ENCODE results near the gene PELO. TPM values are rescaled to one million over a fixed set of nuclear protein-coding genes. Genes with fewer than 3 reads are reported as not detected.
A peak's percentile ranks its signal among the peaks of the same experiment; 100 is the strongest.
"Not testable (repeated sequence)": the region's sequence is repeated elsewhere in the genome, so short reads cannot be mapped to it uniquely, and the experiment has no call there.

PELO gene, protein sequence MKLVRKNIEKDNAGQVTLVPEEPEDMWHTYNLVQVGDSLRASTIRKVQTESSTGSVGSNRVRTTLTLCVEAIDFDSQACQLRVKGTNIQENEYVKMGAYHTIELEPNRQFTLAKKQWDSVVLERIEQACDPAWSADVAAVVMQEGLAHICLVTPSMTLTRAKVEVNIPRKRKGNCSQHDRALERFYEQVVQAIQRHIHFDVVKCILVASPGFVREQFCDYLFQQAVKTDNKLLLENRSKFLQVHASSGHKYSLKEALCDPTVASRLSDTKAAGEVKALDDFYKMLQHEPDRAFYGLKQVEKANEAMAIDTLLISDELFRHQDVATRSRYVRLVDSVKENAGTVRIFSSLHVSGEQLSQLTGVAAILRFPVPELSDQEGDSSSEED
- total RNA-seq (10 to 100 TPM; 29.3 to 30.4 TPM), polyA plus RNA-seq (ENCODE audit: insufficient read length in 2 of 2) (10 to 100 TPM; 17.7 to 18.2 TPM)
- long read RNA-seq, donor 1, partial matches to known transcripts, result 22 of 23 reads
- long read RNA-seq, donor 1, other reads (novel, unspliced or antisense), result 0 of 23 reads
- long read RNA-seq, donor 2, partial matches to known transcripts, result 5 of 5 reads
- long read RNA-seq, donor 2, other reads (novel, unspliced or antisense), result 0 of 5 reads
- long read RNA-seq, donor 3, partial matches to known transcripts, result 7 of 8 reads
- long read RNA-seq, donor 3, other reads (novel, unspliced or antisense), result 0 of 8 reads
- long read RNA-seq, donor 4, partial matches to known transcripts, result 14 of 17 reads
- long read RNA-seq, donor 4, other reads (novel, unspliced or antisense), result 0 of 17 reads

- Histone ChIP-seq H3K4me1 (ENCODE audit: control insufficient read depth, insufficient read depth, low read length) (peaks cover 4% of the 10 kb centered on the region), H3K27me3 (ENCODE audit: control insufficient read depth, insufficient read depth, low read length) (peaks cover 13% of the 10 kb centered on the region), H3K27ac (ENCODE audit: low read depth, low read length) (peak within 1 kb of the TSS; percentile 77), H3K4me3 (ENCODE audit: low read depth, low read length) (peak within 1 kb of the TSS; percentile 45), H3K9me3 (ENCODE audit: control insufficient read depth, insufficient read depth, low read length) (no peaks in the 10 kb centered on the region), H3K36me3 (ENCODE audit: control insufficient read depth, insufficient read depth, low read length) (no peaks in the 10 kb centered on the region)
- WGBS (ENCODE audit: insufficient coverage), result 0% methylated on average over 53 of the region's 61 CpGs
- peak in 5 of 6 donors; percentile 15 to 82 (median 54) for DNase-seq (ENCODE audit: low read depth in 4 of 6, low spot score in 6 of 6)
Measured at GRCh38 chr5:52787600-52788504, at the start of gene PELO, which contains the start of gene ITGA1. Gene PELO, plus strand, starts transcription at chr5:52787916. Its CDS starts 12,479 bp downstream, at chr5:52800395. Gene ITGA1, plus strand, starts transcription at chr5:52787916. Its CDS starts 438 bp downstream, at chr5:52788354.

DNA sequence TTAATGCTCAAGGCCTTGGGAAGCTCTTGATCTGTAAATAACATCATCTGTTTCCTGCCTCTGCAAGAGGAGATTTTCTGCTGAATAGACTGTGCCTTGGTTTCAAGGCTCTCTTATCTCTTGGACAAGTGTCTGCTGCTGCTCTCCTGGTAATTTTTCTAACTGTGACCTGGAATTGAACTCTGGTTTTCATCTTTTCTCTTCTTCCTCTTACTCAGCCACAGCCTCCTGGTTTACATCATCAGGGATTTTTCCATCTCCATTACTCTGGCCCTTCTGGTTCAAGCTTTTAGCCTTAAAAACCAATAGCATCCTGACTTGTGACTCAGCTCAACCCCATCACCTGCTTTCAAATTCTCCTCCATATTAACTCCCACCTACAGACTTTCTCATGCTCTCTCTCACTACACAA lies 49.6 kb upstream of the PELO start:
- no peak for DNase-seq (ENCODE audit: low read depth in 4 of 6, low spot score in 6 of 6)
- H3K27ac ChIP-seq (ENCODE audit: low read depth, low read length), result no peak overlapping the region

DNA sequence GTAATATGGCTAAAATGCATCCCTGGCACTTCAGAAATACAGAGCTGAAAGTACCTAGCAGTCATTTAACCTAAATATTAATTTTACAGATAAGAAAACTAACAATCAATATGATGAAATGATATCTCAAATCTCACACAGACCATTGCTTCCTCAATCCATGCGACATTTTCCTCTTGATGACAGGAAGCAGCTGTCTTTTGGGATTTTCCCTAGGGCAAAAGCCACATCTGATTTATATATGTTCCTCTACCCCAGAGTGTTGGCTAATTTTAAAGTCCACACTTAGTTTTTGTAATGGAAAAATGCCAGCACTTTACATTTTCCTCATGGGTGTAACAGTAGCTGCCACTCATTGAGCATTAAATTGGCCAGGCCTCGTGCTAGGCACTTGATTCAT lies 47.7 kb upstream of the PELO start:
- Histone ChIP-seq H3K27me3 (ENCODE audit: control insufficient read depth, insufficient read depth, low read length) (no peaks in the 10 kb centered on the region), H3K27ac (ENCODE audit: low read depth, low read length) (no peak overlapping the region), H3K9me3 (ENCODE audit: control insufficient read depth, insufficient read depth, low read length) (no peaks in the 10 kb centered on the region), H3K36me3 (ENCODE audit: control insufficient read depth, insufficient read depth, low read length) (no peaks in the 10 kb centered on the region), H3K4me1 (ENCODE audit: control insufficient read depth, insufficient read depth, low read length) (no peaks in the 10 kb centered on the region), H3K4me3 (ENCODE audit: low read depth, low read length) (no peak overlapping the region)
- no peak for DNase-seq (ENCODE audit: low read depth in 4 of 6, low spot score in 6 of 6)
- no CpG with 5 or more reads among the region's 2 CpGs for WGBS (ENCODE audit: insufficient coverage)

More for the DNA sequence above, 49.6 kb upstream of the PELO start:
- Histone ChIP-seq H3K27me3 (ENCODE audit: control insufficient read depth, insufficient read depth, low read length) (no peaks in the 10 kb centered on the region), H3K9me3 (ENCODE audit: control insufficient read depth, insufficient read depth, low read length) (no peaks in the 10 kb centered on the region), H3K36me3 (ENCODE audit: control insufficient read depth, insufficient read depth, low read length) (no peaks in the 10 kb centered on the region), H3K4me1 (ENCODE audit: control insufficient read depth, insufficient read depth, low read length) (no peaks in the 10 kb centered on the region), H3K4me3 (ENCODE audit: low read depth, low read length) (no peak overlapping the region)

- H3K36me3 ChIP-seq (ENCODE audit: control insufficient read depth, insufficient read depth, low read length), result no peaks in the 10 kb centered on the region
- H3K4me1 ChIP-seq (ENCODE audit: control insufficient read depth, insufficient read depth, low read length), result no peaks in the 10 kb centered on the region
- H3K27me3 ChIP-seq (ENCODE audit: control insufficient read depth, insufficient read depth, low read length), result no peaks in the 10 kb centered on the region
- no peak for DNase-seq (ENCODE audit: low read depth in 4 of 6, low spot score in 6 of 6)
- no peak overlapping the region for H3K27ac ChIP-seq (ENCODE audit: low read depth, low read length)
- H3K9me3 ChIP-seq (ENCODE audit: control insufficient read depth, insufficient read depth, low read length), result no peaks in the 10 kb centered on the region
- WGBS (ENCODE audit: insufficient coverage), result 92% methylated on average over 1 of the region's 2 CpGs
- no peak overlapping the region for H3K4me3 ChIP-seq (ENCODE audit: low read depth, low read length)
Measured at GRCh38 chr5:52743012-52743411, 44.7 kb upstream of the PELO start.

- Histone ChIP-seq H3K36me3 (ENCODE audit: control insufficient read depth, insufficient read depth, low read length) (no peaks in the 10 kb centered on the region), H3K27ac (ENCODE audit: low read depth, low read length) (no peak overlapping the region), H3K4me3 (ENCODE audit: low read depth, low read length) (no peak overlapping the region), H3K4me1 (ENCODE audit: control insufficient read depth, insufficient read depth, low read length) (no peaks in the 10 kb centered on the region), H3K27me3 (ENCODE audit: control insufficient read depth, insufficient read depth, low read length) (no peaks in the 10 kb centered on the region), H3K9me3 (ENCODE audit: control insufficient read depth, insufficient read depth, low read length) (no peaks in the 10 kb centered on the region)
- WGBS (ENCODE audit: insufficient coverage), result no CpG with 5 or more reads among the region's 3 CpGs
- DNase-seq (ENCODE audit: low read depth in 4 of 6, low spot score in 6 of 6), result no peak
Measured at GRCh38 chr5:52743529-52743928, 44.2 kb upstream of the PELO start.

DNA sequence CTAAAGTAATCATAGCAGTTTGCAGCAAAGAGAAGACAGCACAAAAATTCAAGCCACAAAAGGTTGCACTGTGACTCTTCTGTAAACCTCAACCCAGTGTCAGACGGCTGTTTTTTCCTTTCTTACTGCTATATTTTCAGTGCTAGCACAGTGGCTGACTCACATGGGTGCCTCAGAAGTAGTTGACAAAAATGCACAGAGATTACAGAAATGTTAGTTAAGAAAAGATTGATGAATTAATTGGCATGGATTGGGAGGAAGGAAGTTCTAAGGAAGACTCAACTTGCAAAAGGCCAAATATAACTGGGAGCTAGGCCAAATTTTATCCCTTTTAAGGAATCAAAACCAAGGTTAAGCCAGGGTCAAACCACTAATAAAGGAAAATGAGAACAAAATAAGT lies 43.7 kb upstream of the PELO start:
- no peak for DNase-seq (ENCODE audit: low read depth in 4 of 6, low spot score in 6 of 6)
- Histone ChIP-seq H3K4me1 (ENCODE audit: control insufficient read depth, insufficient read depth, low read length) (no peaks in the 10 kb centered on the region), H3K27ac (ENCODE audit: low read depth, low read length) (no peak overlapping the region), H3K9me3 (ENCODE audit: control insufficient read depth, insufficient read depth, low read length) (no peaks in the 10 kb centered on the region), H3K4me3 (ENCODE audit: low read depth, low read length) (no peak overlapping the region), H3K36me3 (ENCODE audit: control insufficient read depth, insufficient read depth, low read length) (no peaks in the 10 kb centered on the region), H3K27me3 (ENCODE audit: control insufficient read depth, insufficient read depth, low read length) (no peaks in the 10 kb centered on the region)
- WGBS (ENCODE audit: insufficient coverage), result no CpG with 5 or more reads among the region's 1 CpG

DNA sequence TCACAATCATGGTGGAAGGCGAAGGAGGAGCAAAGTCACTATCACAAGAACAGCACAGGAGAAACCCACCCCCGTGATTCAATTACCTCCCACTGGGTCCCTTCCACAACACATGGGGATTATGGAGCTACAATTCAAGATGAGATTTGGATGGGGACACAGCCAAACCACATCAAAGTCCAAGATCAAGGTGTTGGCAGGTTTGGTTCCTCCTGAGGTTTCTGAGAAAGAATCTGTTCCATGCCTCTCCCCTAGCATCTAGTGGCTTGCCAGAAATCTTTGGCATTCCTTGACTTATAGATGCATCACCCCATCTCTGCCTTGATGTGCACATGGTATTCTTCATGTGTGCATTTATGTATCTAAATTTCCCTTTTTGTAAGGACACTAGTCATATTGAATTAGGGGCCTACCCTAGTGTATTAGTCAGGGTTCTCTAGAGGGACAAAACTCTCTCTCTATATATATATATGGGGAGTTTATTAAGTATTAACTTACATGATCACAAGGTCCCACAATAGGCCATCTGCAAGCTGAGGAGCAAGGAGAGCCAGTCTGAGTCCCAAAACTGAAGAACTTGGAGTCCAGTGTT lies 42.8 kb upstream of the PELO start:
- H3K36me3 ChIP-seq (ENCODE audit: control insufficient read depth, insufficient read depth, low read length); H3K27ac ChIP-seq (ENCODE audit: low read depth, low read length); H3K9me3 ChIP-seq (ENCODE audit: control insufficient read depth, insufficient read depth, low read length); H3K4me3 ChIP-seq (ENCODE audit: low read depth, low read length); DNase-seq (ENCODE audit: low read depth in 4 of 6, low spot score in 6 of 6); H3K27me3 ChIP-seq (ENCODE audit: control insufficient read depth, insufficient read depth, low read length); H3K4me1 ChIP-seq (ENCODE audit: control insufficient read depth, insufficient read depth, low read length): not testable (repeated sequence)
- no CpG with 5 or more reads among the region's 2 CpGs for WGBS (ENCODE audit: insufficient coverage)

DNA sequence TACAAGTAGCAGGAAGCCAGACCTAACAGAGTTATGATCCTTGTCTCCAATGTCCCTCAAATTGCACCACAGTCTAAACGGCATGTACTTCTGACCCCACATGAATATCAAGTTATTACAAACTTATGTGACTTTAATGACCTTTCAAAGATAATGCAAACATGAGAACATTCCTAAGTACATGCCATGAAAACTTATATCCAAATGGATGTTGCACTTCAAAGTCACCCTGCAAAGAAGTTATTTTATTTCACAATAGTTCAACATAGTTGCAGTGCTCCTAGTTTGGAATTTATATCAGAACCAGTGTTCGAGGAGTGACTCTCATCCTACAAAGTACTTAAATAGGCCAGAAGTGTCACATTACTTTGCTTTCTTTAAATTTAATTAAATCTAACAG lies 41.2 kb upstream of the PELO start:
- WGBS (ENCODE audit: insufficient coverage), result 86% methylated on average over 1 of the region's 2 CpGs
- Histone ChIP-seq H3K27ac (ENCODE audit: low read depth, low read length) (no peak overlapping the region), H3K4me1 (ENCODE audit: control insufficient read depth, insufficient read depth, low read length) (no peaks in the 10 kb centered on the region), H3K4me3 (ENCODE audit: low read depth, low read length) (no peak overlapping the region), H3K9me3 (ENCODE audit: control insufficient read depth, insufficient read depth, low read length) (no peaks in the 10 kb centered on the region), H3K27me3 (ENCODE audit: control insufficient read depth, insufficient read depth, low read length) (no peaks in the 10 kb centered on the region), H3K36me3 (ENCODE audit: control insufficient read depth, insufficient read depth, low read length) (no peaks in the 10 kb centered on the region)
- no peak for DNase-seq (ENCODE audit: low read depth in 4 of 6, low spot score in 6 of 6)

DNA sequence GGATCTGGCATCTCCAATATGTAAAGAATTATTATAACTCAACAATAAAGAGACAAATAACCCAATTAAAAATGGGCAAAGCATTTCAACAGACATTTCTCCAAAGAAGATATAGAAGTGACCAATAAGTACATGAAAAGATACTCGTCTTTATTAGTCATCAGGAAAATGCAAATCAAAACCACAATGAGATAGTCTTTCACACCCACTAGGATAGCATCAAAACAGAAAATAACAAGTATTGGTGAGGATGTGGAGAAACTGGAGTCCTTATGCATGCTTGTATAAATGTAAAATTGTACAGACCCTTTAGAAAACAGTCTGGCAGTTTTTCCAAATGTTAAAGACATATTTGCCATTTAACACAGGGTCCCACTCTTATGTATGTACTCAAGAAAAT lies 39.1 kb upstream of the PELO start:
- Histone ChIP-seq H3K4me3 (ENCODE audit: low read depth, low read length) (no peak overlapping the region), H3K4me1 (ENCODE audit: control insufficient read depth, insufficient read depth, low read length) (no peaks in the 10 kb centered on the region), H3K36me3 (ENCODE audit: control insufficient read depth, insufficient read depth, low read length) (no peaks in the 10 kb centered on the region), H3K27ac (ENCODE audit: low read depth, low read length) (no peak overlapping the region), H3K9me3 (ENCODE audit: control insufficient read depth, insufficient read depth, low read length) (no peaks in the 10 kb centered on the region), H3K27me3 (ENCODE audit: control insufficient read depth, insufficient read depth, low read length) (no peaks in the 10 kb centered on the region)
- DNase-seq (ENCODE audit: low read depth in 4 of 6, low spot score in 6 of 6), result no peak
- WGBS (ENCODE audit: insufficient coverage), result no CpG with 5 or more reads among the region's 1 CpG
